Tibial nerve (tissue), 3 donors: Measurements from ENCODE around the gene FMN1.

Experiments used
- CTCF ChIP-seq, 5 experiments: fragments of 200-600 bp in 3 of 5; fragments of 450-650 bp in 2 of 5; sonication (generic) in 3 of 5; IDR thresholded peaks; one replicate each; pipeline ENCODE4 v1.5.1; 2016 to 2019; ENCODE audit warnings: antibody characterized with exemption in 5 of 5, mild to moderate bottlenecking in 3 of 5, moderate library complexity in 2 of 5
- POLR2A ChIP-seq, 2 donors: fragments of 450-650 bp; IDR thresholded peaks; one replicate each; pipeline ENCODE4 v1.6.1; 2017; ENCODE audit warnings: antibody characterized with exemption in 2 of 2, mild to moderate bottlenecking in 2 of 2, moderate library complexity in 2 of 2

- no peak for TF ChIP-seq CTCF (IDR thresholded peaks at IDR 0.05)
- TF ChIP-seq POLR2A (IDR thresholded peaks at IDR 0.05): no peak
Observed at GRCh38 chr15:32792436-32792835, 402.1 kb downstream of the FMN1 start.
